Measurements from ENCODE around the gene SCN8A. TPM values are rescaled to one million over a fixed set of nuclear protein-coding genes. Genes with fewer than 3 reads are reported as not detected.

The SCN8A gene
- total RNA-seq, 1 donor from 2014 or later, result 1.3 TPM

DNA sequence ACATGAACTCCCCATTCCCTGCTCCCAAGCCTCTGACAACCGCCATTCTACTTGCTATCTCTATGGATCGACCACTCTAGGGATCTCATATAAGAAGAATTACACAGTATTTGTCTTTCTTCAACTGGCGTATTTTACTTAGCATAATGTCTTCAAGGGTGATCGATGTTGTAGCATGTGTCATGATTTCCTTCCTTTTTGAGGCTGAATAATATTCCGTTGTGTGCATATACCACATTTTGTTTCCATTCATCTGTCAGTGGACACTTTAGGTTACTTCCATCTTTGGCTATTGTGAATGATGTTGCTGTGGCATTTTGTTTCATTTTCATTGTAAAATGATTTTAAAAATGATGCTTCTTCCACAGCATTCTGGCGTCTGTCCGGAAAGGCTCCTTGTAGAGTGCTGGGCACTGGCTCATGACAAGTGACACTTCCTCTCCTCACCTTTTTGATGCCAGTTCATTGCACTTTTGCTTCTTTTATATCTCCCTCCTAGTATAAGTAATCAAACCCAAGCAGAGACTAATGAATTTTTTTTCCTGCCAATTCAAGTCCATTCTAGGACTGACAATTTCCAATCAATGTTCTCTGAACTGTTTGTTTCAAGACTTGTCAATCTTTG is 39.3 kb downstream of the SCN8A start:
- no peaks in the 10 kb centered on the region for H3K36me3 ChIP-seq (ENCODE audit: control insufficient read depth, insufficient read depth, low read length)
- TF ChIP-seq, protein P1, sequence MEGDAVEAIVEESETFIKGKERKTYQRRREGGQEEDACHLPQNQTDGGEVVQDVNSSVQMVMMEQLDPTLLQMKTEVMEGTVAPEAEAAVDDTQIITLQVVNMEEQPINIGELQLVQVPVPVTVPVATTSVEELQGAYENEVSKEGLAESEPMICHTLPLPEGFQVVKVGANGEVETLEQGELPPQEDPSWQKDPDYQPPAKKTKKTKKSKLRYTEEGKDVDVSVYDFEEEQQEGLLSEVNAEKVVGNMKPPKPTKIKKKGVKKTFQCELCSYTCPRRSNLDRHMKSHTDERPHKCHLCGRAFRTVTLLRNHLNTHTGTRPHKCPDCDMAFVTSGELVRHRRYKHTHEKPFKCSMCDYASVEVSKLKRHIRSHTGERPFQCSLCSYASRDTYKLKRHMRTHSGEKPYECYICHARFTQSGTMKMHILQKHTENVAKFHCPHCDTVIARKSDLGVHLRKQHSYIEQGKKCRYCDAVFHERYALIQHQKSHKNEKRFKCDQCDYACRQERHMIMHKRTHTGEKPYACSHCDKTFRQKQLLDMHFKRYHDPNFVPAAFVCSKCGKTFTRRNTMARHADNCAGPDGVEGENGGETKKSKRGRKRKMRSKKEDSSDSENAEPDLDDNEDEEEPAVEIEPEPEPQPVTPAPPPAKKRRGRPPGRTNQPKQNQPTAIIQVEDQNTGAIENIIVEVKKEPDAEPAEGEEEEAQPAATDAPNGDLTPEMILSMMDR (IDR thresholded peaks at IDR 0.05; ENCODE audit: insufficient read depth, low read length, poor library complexity, severe bottlenecking), result no peak
- no peaks in the 10 kb centered on the region for H3K27me3 ChIP-seq (ENCODE audit: control insufficient read depth, insufficient read depth, low read length)
- no peak overlapping the region for H3K4me3 ChIP-seq (ENCODE audit: low read depth, low read length)
- DNase-seq (ENCODE audit: low read depth), result no peak

DNA sequence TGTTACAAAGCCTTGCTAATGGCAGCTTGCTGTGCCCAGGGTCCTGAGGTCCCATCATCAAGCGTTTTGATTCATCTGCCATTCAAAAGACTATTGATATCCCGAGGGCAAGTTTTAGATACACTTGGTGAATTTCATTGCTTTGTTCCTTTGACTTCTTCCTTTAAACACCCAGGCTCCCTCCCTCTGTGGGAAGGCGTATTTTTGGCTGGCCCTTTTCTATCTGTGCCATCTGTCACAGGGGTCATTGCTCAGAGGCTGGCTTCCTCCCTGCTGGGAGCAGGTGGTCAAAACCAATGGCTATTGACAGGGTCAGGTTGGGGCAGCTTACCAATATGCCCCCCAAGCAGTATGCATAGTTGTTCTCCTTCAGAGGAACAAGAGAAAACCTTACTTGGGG is 40.0 kb downstream of the SCN8A start:
- TF ChIP-seq, protein P1 (IDR thresholded peaks at IDR 0.05; ENCODE audit: insufficient read depth, low read length, poor library complexity, severe bottlenecking), result no peak
- Histone ChIP-seq H3K36me3 (ENCODE audit: control insufficient read depth, insufficient read depth, low read length) (no peaks in the 10 kb centered on the region), H3K27me3 (ENCODE audit: control insufficient read depth, insufficient read depth, low read length) (no peaks in the 10 kb centered on the region), H3K4me3 (ENCODE audit: low read depth, low read length) (no peak overlapping the region)
- no peak for DNase-seq (ENCODE audit: low read depth)

DNA sequence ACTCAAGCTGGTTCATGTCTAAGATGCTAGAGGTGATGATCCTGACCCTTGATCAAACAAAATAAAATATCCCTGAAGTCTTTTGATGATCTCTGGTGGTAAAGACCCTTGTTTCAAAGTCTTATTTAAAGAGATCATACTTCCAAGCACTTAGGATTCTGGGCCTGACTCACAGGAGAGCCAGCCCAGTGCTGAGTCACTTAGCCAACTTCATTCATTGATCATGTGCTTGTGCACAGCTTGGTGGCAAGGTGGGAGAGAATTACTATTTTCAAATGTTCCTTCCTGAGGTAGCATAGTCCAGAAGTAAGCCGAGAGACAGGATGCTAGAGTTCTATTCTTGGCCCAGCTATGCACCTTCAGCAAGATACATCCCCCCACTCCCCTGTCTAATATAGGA is 40.6 kb downstream of the SCN8A start:
- TF ChIP-seq, protein P1 (IDR thresholded peaks at IDR 0.05; ENCODE audit: insufficient read depth, low read length, poor library complexity, severe bottlenecking), result no peak
- Histone ChIP-seq H3K36me3 (ENCODE audit: control insufficient read depth, insufficient read depth, low read length) (no peaks in the 10 kb centered on the region), H3K4me3 (ENCODE audit: low read depth, low read length) (no peak overlapping the region), H3K27me3 (ENCODE audit: control insufficient read depth, insufficient read depth, low read length) (no peaks in the 10 kb centered on the region)
- peak; percentile 41 for DNase-seq (ENCODE audit: low read depth)

DNA sequence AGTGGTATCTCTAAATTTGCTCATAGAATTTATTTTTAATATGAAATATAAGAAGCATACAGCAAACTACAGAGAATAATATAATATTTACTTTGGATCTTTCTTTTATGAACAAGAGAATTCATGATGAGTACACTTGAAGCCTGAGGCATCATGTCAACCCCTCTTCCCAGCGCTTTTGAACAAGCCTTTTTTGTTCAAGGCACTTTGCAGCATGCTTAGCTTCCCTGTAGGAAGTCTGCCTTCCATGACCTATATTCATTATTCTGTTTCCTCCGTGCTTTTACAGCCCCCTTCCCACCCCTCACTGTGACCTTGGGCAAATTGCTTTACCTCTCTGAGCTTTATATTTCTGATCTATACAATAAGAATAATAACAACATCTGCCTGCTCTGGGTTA is 41.6 kb downstream of the SCN8A start:
- TF ChIP-seq, protein P1 (IDR thresholded peaks at IDR 0.05; ENCODE audit: insufficient read depth, low read length, poor library complexity, severe bottlenecking), result no peak
- H3K36me3 ChIP-seq (ENCODE audit: control insufficient read depth, insufficient read depth, low read length), result no peaks in the 10 kb centered on the region
- DNase-seq (ENCODE audit: low read depth), result no peak

DNA sequence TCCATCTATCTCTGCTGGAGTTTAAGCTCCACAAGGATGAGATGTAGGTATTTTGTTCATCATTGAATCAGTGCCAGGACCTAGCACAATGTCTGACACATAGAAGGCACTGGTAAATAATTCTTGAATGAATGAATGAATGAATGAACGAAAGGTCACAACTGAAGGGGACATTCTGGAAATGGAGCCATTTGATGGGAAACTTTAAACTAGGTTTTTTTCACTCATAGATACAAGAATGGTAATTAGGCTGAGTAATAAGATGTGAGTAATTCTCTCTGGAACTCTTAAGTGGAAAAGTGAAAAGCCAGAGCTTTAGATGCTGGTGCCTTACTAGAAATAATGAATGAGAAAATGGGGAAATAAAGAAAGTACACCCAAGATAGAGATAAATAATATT is 44.3 kb downstream of the SCN8A start:
- Histone ChIP-seq H3K27me3 (ENCODE audit: control insufficient read depth, insufficient read depth, low read length) (no peaks in the 10 kb centered on the region), H3K36me3 (ENCODE audit: control insufficient read depth, insufficient read depth, low read length) (no peaks in the 10 kb centered on the region), H3K4me3 (ENCODE audit: low read depth, low read length) (no peak overlapping the region)
- no peak for DNase-seq (ENCODE audit: low read depth)
- TF ChIP-seq, protein P1 (IDR thresholded peaks at IDR 0.05; ENCODE audit: insufficient read depth, low read length, poor library complexity, severe bottlenecking), result no peak

More for the DNA sequence above, 41.6 kb downstream of the SCN8A start:
- H3K27me3 ChIP-seq (ENCODE audit: control insufficient read depth, insufficient read depth, low read length), result no peaks in the 10 kb centered on the region
- no peak overlapping the region for H3K4me3 ChIP-seq (ENCODE audit: low read depth, low read length)

DNA sequence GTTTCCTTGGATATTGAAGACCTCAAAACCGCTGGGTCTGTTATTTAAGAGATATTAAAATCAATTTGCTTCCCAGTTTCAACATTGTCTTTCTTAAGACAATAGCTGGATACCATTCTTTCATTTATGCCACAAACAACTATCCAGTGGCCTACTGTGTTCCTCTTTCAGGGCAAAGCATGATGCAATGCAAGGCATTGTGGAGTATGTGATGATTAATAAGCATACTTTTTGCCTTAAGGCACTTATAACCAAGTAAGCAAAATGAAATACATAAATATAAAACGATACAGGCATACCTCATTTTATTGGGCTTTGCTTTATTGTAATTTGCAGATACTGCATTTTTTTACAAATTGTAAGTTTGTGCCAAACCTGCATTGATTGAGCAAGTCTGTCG is 45.5 kb downstream of the SCN8A start:
- TF ChIP-seq, protein P1 (IDR thresholded peaks at IDR 0.05; ENCODE audit: insufficient read depth, low read length, poor library complexity, severe bottlenecking), result no peak
- Histone ChIP-seq H3K27me3 (ENCODE audit: control insufficient read depth, insufficient read depth, low read length) (no peaks in the 10 kb centered on the region), H3K4me3 (ENCODE audit: low read depth, low read length) (no peak overlapping the region), H3K36me3 (ENCODE audit: control insufficient read depth, insufficient read depth, low read length) (no peaks in the 10 kb centered on the region)
- no peak for DNase-seq (ENCODE audit: low read depth)
